OCI-LY1 (cell line): ENCODE results near the gene GOLGA3.

Experiments
- H2AFZ ChIP-seq: fragments of 200-600 bp; sonication (generic), shearing (Covaris generic); 2 replicates; pipeline ENCODE4 v1.6.0; 2014; ENCODE audit warnings: antibody characterized with exemption, mild to moderate bottlenecking, low read length
- H3F3A ChIP-seq: fragments of 200-600 bp; sonication (generic), shearing (Covaris generic); 2 replicates; pipeline ENCODE4 v1.6.0; 2014; ENCODE audit warnings: mild to moderate bottlenecking, antibody characterized with exemption, low read length, moderate library complexity; ENCODE audit not compliant: insufficient read depth
- H3K27ac ChIP-seq: fragments of 200-600 bp; sonication (generic); 2 replicates; pipeline ENCODE4 v1.5.1; 2014; ENCODE audit warnings: low read length, mixed run types, mild to moderate bottlenecking, low read depth; ENCODE audit not compliant: poor library complexity, severe bottlenecking
- H3K27me3 ChIP-seq: fragments of 200-600 bp; sonication (generic); 2 replicates; pipeline ENCODE4 v1.6.0; 2014; ENCODE audit warnings: antibody characterized with exemption, mild to moderate bottlenecking, low read length, moderate library complexity; ENCODE audit not compliant: insufficient read depth
- H3K36me3 ChIP-seq: fragments of 200-600 bp; sonication (generic); 2 replicates; pipeline ENCODE4 v1.6.1; 2014; ENCODE audit warnings: mild to moderate bottlenecking, antibody characterized with exemption, low read length, moderate library complexity, mixed read lengths; ENCODE audit not compliant: insufficient read depth
- H3K4me1 ChIP-seq: fragments of 200-600 bp; sonication (generic); 2 replicates; pipeline ENCODE4 v1.5.1; 2014; ENCODE audit warnings: mild to moderate bottlenecking, low read length, moderate library complexity; ENCODE audit not compliant: insufficient read depth, severe bottlenecking
- H3K4me2 ChIP-seq: fragments of 200-600 bp; sonication (generic), shearing (Covaris generic); 2 replicates; pipeline ENCODE4 v1.6.1; 2014; ENCODE audit warnings: low read length
- H3K4me3 ChIP-seq: fragments of 200-600 bp; sonication (generic); 2 replicates; pipeline ENCODE4 v1.5.1; 2014; ENCODE audit warnings: low read length, low read depth, mild to moderate bottlenecking, mixed read lengths; ENCODE audit not compliant: poor library complexity, severe bottlenecking
- H3K79me2 ChIP-seq: fragments of 200-600 bp; shearing (Covaris generic); 2 replicates; pipeline ENCODE4 v1.6.1; 2016; ENCODE audit warnings: mixed run types, low read length, mixed read lengths; ENCODE audit not compliant: insufficient read depth
- H3K9ac ChIP-seq: fragments of 200-600 bp; sonication (generic), shearing (Covaris generic); 2 replicates; pipeline ENCODE4 v1.6.1; 2014; ENCODE audit warnings: mild to moderate bottlenecking, low read length, mixed read lengths
- H3K9me2 ChIP-seq: fragments of 200-600 bp; sonication (generic), shearing (Covaris generic); 2 replicates; pipeline ENCODE4 v1.6.1; 2014; ENCODE audit warnings: low read depth, mild to moderate bottlenecking, low read length, mixed read lengths
- H3K9me3 ChIP-seq: fragments of 200-600 bp; shearing (Covaris generic); 2 replicates; pipeline ENCODE4 v1.6.1; 2014; ENCODE audit warnings: low read length, mixed read lengths
- H4K20me1 ChIP-seq: fragments of 200-600 bp; sonication (generic), shearing (Covaris generic); 2 replicates; pipeline ENCODE4 v1.6.0; 2016; ENCODE audit warnings: mild to moderate bottlenecking, low read length; ENCODE audit not compliant: insufficient read depth
- CTCF ChIP-seq: fragments of 200-600 bp; sonication (generic), shearing (Covaris generic); IDR thresholded peaks from 2 replicates; pipeline ENCODE4 v1.5.1; 2017; ENCODE audit warnings: mild to moderate bottlenecking, antibody characterized with exemption, low read length, moderate library complexity, mixed read lengths
- EZH2 ChIP-seq: fragments of 200-600 bp; sonication (generic), shearing (Covaris generic); IDR thresholded peaks from 2 replicates; pipeline ENCODE4 v1.8.0; 2017; ENCODE audit warnings: borderline replicate concordance, mixed run types, mild to moderate bottlenecking, antibody characterized with exemption, low read length, moderate library complexity, mixed read lengths

GOLGA3 gene

GRCh38 chr12:132824053-132824452, 4.6 kb downstream of the GOLGA3 start:
- Histone ChIP-seq H4K20me1 (no peaks in the 10 kb centered on the region), H3K9me3 (no peaks in the 10 kb centered on the region), H3K27me3 (no peaks in the 10 kb centered on the region), H2AFZ (no peak overlapping the region), H3K27ac (no peak overlapping the region), H3K9ac (no peak overlapping the region), H3K79me2 (peaks cover 17% of the 10 kb centered on the region; the same call in 1 of the 2 replicates), H3K9me2 (no peaks in the 10 kb centered on the region), H3K36me3 (peaks cover 60% of the 10 kb centered on the region), H3K4me3 (no peak overlapping the region), H3K4me2 (no peak overlapping the region), H3K4me1 (peaks cover 29% of the 10 kb centered on the region), H3F3A (no peaks in the 10 kb centered on the region)
- TF ChIP-seq EZH2 (no peak), CTCF (no peak)

- H4K20me1 ChIP-seq = no peaks in the 10 kb centered on the region
- H3K4me3 ChIP-seq = no peak overlapping the region
- H3K4me2 ChIP-seq = no peak overlapping the region
- H3K9me2 ChIP-seq = no peaks in the 10 kb centered on the region
- H3K36me3 ChIP-seq = peaks cover 70% of the 10 kb centered on the region
- H3K9me3 ChIP-seq = no peaks in the 10 kb centered on the region
- H3K4me1 ChIP-seq = peaks cover 16% of the 10 kb centered on the region
- TF ChIP-seq EZH2 = no peak
- no peak overlapping the region for H3K27ac ChIP-seq
- no peak overlapping the region for H3K9ac ChIP-seq
- H2AFZ ChIP-seq = no peak overlapping the region
- H3K27me3 ChIP-seq = no peaks in the 10 kb centered on the region
- H3K79me2 ChIP-seq = no peaks in the 10 kb centered on the region
- no peaks in the 10 kb centered on the region for H3F3A ChIP-seq
Measured at GRCh38 chr12:132818562-132818961, 10.1 kb downstream of the GOLGA3 start.

GRCh38 chr12:132814232-132814631, 14.4 kb downstream of the GOLGA3 start:
- Histone ChIP-seq H3F3A (no peaks in the 10 kb centered on the region), H3K9me2 (no peaks in the 10 kb centered on the region), H3K27me3 (no peaks in the 10 kb centered on the region), H3K79me2 (no peaks in the 10 kb centered on the region), H3K9ac (no peak overlapping the region), H3K4me1 (no peaks in the 10 kb centered on the region), H3K9me3 (no peaks in the 10 kb centered on the region), H3K4me2 (no peak overlapping the region), H3K36me3 (peaks cover 57% of the 10 kb centered on the region), H4K20me1 (no peaks in the 10 kb centered on the region), H2AFZ (no peak overlapping the region), H3K27ac (no peak overlapping the region), H3K4me3 (no peak overlapping the region)
- TF ChIP-seq CTCF (no peak), EZH2 (no peak)

- no peaks in the 10 kb centered on the region for H3K79me2 ChIP-seq
- no peaks in the 10 kb centered on the region for H3K27me3 ChIP-seq
- TF ChIP-seq CTCF (no peak), EZH2 (no peak)
- H3K4me2 ChIP-seq = no peak overlapping the region
- no peaks in the 10 kb centered on the region for H3K9me2 ChIP-seq
- no peaks in the 10 kb centered on the region for H4K20me1 ChIP-seq
- H2AFZ ChIP-seq = no peak overlapping the region
- no peak overlapping the region for H3K9ac ChIP-seq
- no peak overlapping the region for H3K4me3 ChIP-seq
- H3K9me3 ChIP-seq = no peaks in the 10 kb centered on the region
- peaks cover 54% of the 10 kb centered on the region for H3K36me3 ChIP-seq
- H3F3A ChIP-seq = no peaks in the 10 kb centered on the region
- H3K27ac ChIP-seq = no peak overlapping the region
- H3K4me1 ChIP-seq = no peaks in the 10 kb centered on the region
Measured at GRCh38 chr12:132813443-132813842, 15.2 kb downstream of the GOLGA3 start.
